Neural progenitor cell (in vitro differentiated cells): Measurements from ENCODE around the gene UBAP1L. TPM values are rescaled to one million over a fixed set of nuclear protein-coding genes. Genes with fewer than 3 reads are reported as not detected.
A peak's percentile ranks its signal among the peaks of the same experiment; 100 is the strongest.

ENCODE experiments used
- DNase-seq: peaks from one replicate; pipeline ENCODE4 v3.0.0-alpha.2; 2016; ENCODE audit warnings: low spot score
- H2AFZ ChIP-seq: fragments of 200-600 bp; sonication (generic); replicated peaks from 2 replicates; pipeline ENCODE4 v1.6.1; 2016; ENCODE audit warnings: antibody characterized with exemption
- H3F3A ChIP-seq: fragments of 200-600 bp; sonication (generic); 2 replicates; pipeline ENCODE4 v1.6.1; 2016; ENCODE audit warnings: antibody characterized with exemption, low read depth
- H3K27ac ChIP-seq: fragments of 200-600 bp; sonication (generic); 2 replicates; pipeline ENCODE4 v1.5.1; 2016; ENCODE audit warnings: mild to moderate bottlenecking
- H3K27me3 ChIP-seq: fragments of 200-600 bp; sonication (generic); 2 replicates; pipeline ENCODE4 v1.6.1; 2016; ENCODE audit warnings: mild to moderate bottlenecking, moderate library complexity
- H3K36me3 ChIP-seq: fragments of 200-600 bp; sonication (generic); 2 replicates; pipeline ENCODE4 v1.5.1; 2016
- H3K4me1 ChIP-seq: fragments of 200-600 bp; sonication (generic); 2 replicates; pipeline ENCODE4 v1.6.1; 2016; ENCODE audit warnings: mixed run types
- H3K4me2 ChIP-seq: fragments of 200-600 bp; sonication (generic); 2 replicates; pipeline ENCODE4 v1.6.1; 2016
- H3K4me3 ChIP-seq: fragments of 200-600 bp; sonication (generic); 2 replicates; pipeline ENCODE4 v1.5.1; 2016
- H3K79me2 ChIP-seq: fragments of 200-600 bp; sonication (generic); 2 replicates; pipeline ENCODE4 v1.6.1; 2016; ENCODE audit warnings: low read depth
- H3K9ac ChIP-seq: fragments of 200-600 bp; sonication (generic); 2 replicates; pipeline ENCODE4 v1.6.1; 2016
- H3K9me3 ChIP-seq: fragments of 200-600 bp; sonication (generic); 2 replicates; pipeline ENCODE4 v1.5.1; 2016; ENCODE audit warnings: low read depth
- H4K20me1 ChIP-seq: fragments of 200-600 bp; sonication (generic); 2 replicates; pipeline ENCODE4 v1.6.1; 2016; ENCODE audit warnings: low read depth
- H3K27ac Mint-ChIP-seq: 3 replicates; pipeline ENCODE4 v1.8.0; 2021; ENCODE audit warnings: mixed read lengths
- H3K27me3 Mint-ChIP-seq: 2 replicates; pipeline ENCODE4 v1.8.0; 2022; ENCODE audit warnings: low read depth, mild to moderate bottlenecking, inconsistent platforms, moderate library complexity, mixed read lengths; ENCODE audit not compliant: insufficient read depth
- H3K36me3 Mint-ChIP-seq: 3 replicates; pipeline ENCODE4 v1.8.0; 2021; ENCODE audit warnings: mixed read lengths
- H3K4me1 Mint-ChIP-seq: 3 replicates; pipeline ENCODE4 v1.8.0; 2021; ENCODE audit warnings: mixed read lengths
- H3K4me3 Mint-ChIP-seq: 3 replicates; pipeline ENCODE4 v1.8.0; 2021; ENCODE audit warnings: mild to moderate bottlenecking, moderate library complexity, mixed read lengths
- H3K9me3 Mint-ChIP-seq: 3 replicates; pipeline ENCODE4 v1.8.0; 2020; ENCODE audit warnings: mixed read lengths
- EZH2 ChIP-seq: fragments of 200-600 bp; sonication (generic); IDR thresholded peaks from 2 replicates; pipeline ENCODE4 v1.6.1; 2017; ENCODE audit warnings: antibody characterized with exemption, mild to moderate bottlenecking, moderate library complexity
- EZH2phosphoT487 ChIP-seq: fragments of 200-600 bp; sonication (generic); IDR thresholded peaks from 2 replicates; pipeline ENCODE4 v1.6.1; 2017; ENCODE audit warnings: antibody characterized with exemption
- total RNA-seq: library from RNA; depleted of rRNA; stranded (reverse); fragments of >200 nt; gene quantifications from 2 replicates; pipeline ENCODE4 v1.2.3, GENCODE V29; 2015; ENCODE audit warnings: low replicate concordance
- TF ChIP-seq, protein P1 (sequence below): fragments of 200-600 bp; sonication (generic); IDR thresholded peaks from 2 replicates; pipeline ENCODE4 v1.5.1; 2017; ENCODE audit warnings: antibody characterized with exemption, mild to moderate bottlenecking

UBAP1L gene
- total RNA-seq, 1 donor from 2014 or later: 0.39 TPM

DNA sequence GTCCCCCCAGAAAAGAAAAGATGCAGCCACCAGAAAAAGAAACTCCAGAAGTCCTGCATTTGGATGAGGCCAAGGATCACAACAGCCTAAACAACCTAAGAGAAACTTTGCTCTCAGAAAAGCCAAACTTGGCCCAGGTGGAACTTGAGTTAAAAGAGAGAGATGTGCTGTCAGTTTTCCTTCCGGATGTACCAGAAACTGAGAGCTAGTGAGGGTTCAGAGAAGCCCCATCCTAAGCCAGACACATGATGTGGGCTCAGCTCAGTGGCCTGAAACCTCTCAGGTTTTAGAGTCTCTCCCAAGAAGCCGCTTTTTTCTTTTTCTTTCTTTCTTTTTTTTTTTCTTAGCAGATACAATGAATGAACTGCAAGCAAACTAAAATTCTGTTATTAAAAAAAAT, 62.0 kb downstream of the UBAP1L start:
- no peaks in the 10 kb centered on the region for H3K27me3 Mint-ChIP-seq
- no peak overlapping the region for H3K4me2 ChIP-seq
- no peak overlapping the region for H3K9ac ChIP-seq
- H2AFZ ChIP-seq: no peak overlapping the region
- no peak overlapping the region for H3K4me3 ChIP-seq
- TF ChIP-seq, protein P1, sequence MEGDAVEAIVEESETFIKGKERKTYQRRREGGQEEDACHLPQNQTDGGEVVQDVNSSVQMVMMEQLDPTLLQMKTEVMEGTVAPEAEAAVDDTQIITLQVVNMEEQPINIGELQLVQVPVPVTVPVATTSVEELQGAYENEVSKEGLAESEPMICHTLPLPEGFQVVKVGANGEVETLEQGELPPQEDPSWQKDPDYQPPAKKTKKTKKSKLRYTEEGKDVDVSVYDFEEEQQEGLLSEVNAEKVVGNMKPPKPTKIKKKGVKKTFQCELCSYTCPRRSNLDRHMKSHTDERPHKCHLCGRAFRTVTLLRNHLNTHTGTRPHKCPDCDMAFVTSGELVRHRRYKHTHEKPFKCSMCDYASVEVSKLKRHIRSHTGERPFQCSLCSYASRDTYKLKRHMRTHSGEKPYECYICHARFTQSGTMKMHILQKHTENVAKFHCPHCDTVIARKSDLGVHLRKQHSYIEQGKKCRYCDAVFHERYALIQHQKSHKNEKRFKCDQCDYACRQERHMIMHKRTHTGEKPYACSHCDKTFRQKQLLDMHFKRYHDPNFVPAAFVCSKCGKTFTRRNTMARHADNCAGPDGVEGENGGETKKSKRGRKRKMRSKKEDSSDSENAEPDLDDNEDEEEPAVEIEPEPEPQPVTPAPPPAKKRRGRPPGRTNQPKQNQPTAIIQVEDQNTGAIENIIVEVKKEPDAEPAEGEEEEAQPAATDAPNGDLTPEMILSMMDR: no peak
- H3K36me3 Mint-ChIP-seq: no peaks in the 10 kb centered on the region
- H4K20me1 ChIP-seq: peaks cover 8% of the 10 kb centered on the region
- no peaks in the 10 kb centered on the region for H3K36me3 ChIP-seq
- H3K27me3 ChIP-seq: peaks cover 13% of the 10 kb centered on the region
- no peak overlapping the region for H3K4me3 Mint-ChIP-seq
- H3K4me1 ChIP-seq: no peaks in the 10 kb centered on the region
- peak overlapping the region; percentile 23 for H3K27ac Mint-ChIP-seq
- no peaks in the 10 kb centered on the region for H3K9me3 Mint-ChIP-seq
- H3K4me1 Mint-ChIP-seq: peaks cover 34% of the 10 kb centered on the region
- H3K79me2 ChIP-seq: no peaks in the 10 kb centered on the region
- H3F3A ChIP-seq: peaks cover 2% of the 10 kb centered on the region
- no peaks in the 10 kb centered on the region for H3K9me3 ChIP-seq
- DNase-seq: no peak
- H3K27ac ChIP-seq: no peak overlapping the region

DNA sequence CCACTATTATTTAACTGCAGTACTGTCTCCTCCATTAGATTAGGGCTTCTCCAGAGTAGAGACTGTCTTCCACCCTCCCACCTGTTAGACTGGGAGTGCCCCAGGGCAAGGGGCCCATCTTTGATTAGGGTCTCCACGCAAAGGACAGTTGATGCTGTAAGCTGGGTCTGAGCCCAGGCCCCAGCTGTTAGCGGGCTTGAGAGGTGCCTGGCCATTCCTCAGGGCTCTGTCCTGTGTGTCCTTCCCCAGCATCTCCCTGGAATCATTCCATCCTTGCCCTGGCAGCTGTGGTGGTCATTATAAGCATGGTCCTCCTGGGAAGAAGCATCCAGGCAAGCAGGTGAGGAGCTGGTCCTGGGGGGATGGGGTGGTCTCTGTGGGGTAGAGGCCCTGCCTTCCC, 63.7 kb downstream of the UBAP1L start:
- H3K4me1 Mint-ChIP-seq: peaks cover 26% of the 10 kb centered on the region
- H3F3A ChIP-seq: peaks cover 2% of the 10 kb centered on the region
- H3K27me3 ChIP-seq: peaks cover 13% of the 10 kb centered on the region
- no peaks in the 10 kb centered on the region for H3K79me2 ChIP-seq
- H4K20me1 ChIP-seq: peaks cover 8% of the 10 kb centered on the region
- no peak overlapping the region for H3K4me2 ChIP-seq
- no peaks in the 10 kb centered on the region for H3K9me3 ChIP-seq
- H3K27ac ChIP-seq: no peak overlapping the region
- H3K9me3 Mint-ChIP-seq: no peaks in the 10 kb centered on the region
- no peak overlapping the region for H3K9ac ChIP-seq
- TF ChIP-seq EZH2 (no peak), EZH2phosphoT487 (no peak)
- TF ChIP-seq, protein P1: no peak
- H3K27ac Mint-ChIP-seq: no peak overlapping the region
- no peaks in the 10 kb centered on the region for H3K36me3 Mint-ChIP-seq
- no peak for DNase-seq
- no peak overlapping the region for H2AFZ ChIP-seq
- peak overlapping the region; percentile 29 for H3K4me3 Mint-ChIP-seq
- H3K27me3 Mint-ChIP-seq: no peaks in the 10 kb centered on the region
- no peaks in the 10 kb centered on the region for H3K36me3 ChIP-seq
- H3K4me3 ChIP-seq: no peak overlapping the region
- no peaks in the 10 kb centered on the region for H3K4me1 ChIP-seq

DNA sequence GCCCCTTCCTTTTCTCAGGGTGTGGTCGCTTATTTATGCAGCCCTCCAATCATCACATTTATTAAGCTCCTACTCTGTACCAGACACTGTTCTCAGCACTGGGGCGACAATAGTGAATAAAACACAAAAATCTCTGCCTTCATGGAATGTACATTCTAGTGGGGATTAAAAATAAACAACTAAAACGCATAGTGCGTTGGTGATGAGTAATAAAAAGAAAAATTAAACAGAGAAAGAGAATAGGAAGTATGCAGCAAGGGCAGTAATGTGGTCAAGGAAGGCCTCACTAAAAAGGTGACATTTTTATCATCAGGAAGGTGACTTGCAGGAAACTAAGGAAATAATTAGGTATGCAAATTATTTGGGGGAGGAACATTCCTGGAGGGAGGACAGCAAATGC, 64.7 kb downstream of the UBAP1L start:
- no peaks in the 10 kb centered on the region for H3K4me1 ChIP-seq
- TF ChIP-seq EZH2phosphoT487 (no peak), EZH2 (no peak)
- TF ChIP-seq, protein P1: no peak
- Mint-ChIP-seq H3K27me3 (no peaks in the 10 kb centered on the region), H3K36me3 (no peaks in the 10 kb centered on the region), H3K27ac (peak overlapping the region; percentile 2), H3K9me3 (no peaks in the 10 kb centered on the region), H3K4me3 (peak overlapping the region; percentile 54), H3K4me1 (peaks cover 23% of the 10 kb centered on the region)
- H3K9ac ChIP-seq: no peak overlapping the region
- H3K4me3 ChIP-seq: no peak overlapping the region
- no peaks in the 10 kb centered on the region for H3K9me3 ChIP-seq
- H3K27ac ChIP-seq: no peak overlapping the region
- no peak overlapping the region for H2AFZ ChIP-seq
- no peak for DNase-seq
- no peak overlapping the region for H3K4me2 ChIP-seq
- no peaks in the 10 kb centered on the region for H3K79me2 ChIP-seq
- H3K36me3 ChIP-seq: no peaks in the 10 kb centered on the region
- H4K20me1 ChIP-seq: peaks cover 8% of the 10 kb centered on the region
- peaks cover 2% of the 10 kb centered on the region for H3F3A ChIP-seq
- peaks cover 13% of the 10 kb centered on the region for H3K27me3 ChIP-seq
